Gastrocnemius medialis (tissue), 4 donors: ENCODE data around the gene AGBL1.

Experiments
- POLR2A ChIP-seq, 2 donors: fragments of 450-650 bp; IDR thresholded peaks; one replicate each; pipeline ENCODE4 v1.6.1; 2017; ENCODE audit warnings: antibody characterized with exemption in 2 of 2, mild to moderate bottlenecking in 2 of 2, moderate library complexity in 2 of 2
- TF ChIP-seq, protein P1 (sequence below), 5 experiments: fragments of 450-650 bp in 3 of 5; fragments of 200-600 bp in 2 of 5; sonication (generic) in 2 of 5; IDR thresholded peaks in 4 of 5; conservative IDR thresholded peaks in 1 of 5; 1 replicate in 4 of 5; 2 replicates in 1 of 5; pipeline ENCODE4 v1.5.1; 2016 to 2019; ENCODE audit warnings: antibody characterized with exemption in 5 of 5, mild to moderate bottlenecking in 3 of 5, moderate library complexity in 3 of 5

DNA sequence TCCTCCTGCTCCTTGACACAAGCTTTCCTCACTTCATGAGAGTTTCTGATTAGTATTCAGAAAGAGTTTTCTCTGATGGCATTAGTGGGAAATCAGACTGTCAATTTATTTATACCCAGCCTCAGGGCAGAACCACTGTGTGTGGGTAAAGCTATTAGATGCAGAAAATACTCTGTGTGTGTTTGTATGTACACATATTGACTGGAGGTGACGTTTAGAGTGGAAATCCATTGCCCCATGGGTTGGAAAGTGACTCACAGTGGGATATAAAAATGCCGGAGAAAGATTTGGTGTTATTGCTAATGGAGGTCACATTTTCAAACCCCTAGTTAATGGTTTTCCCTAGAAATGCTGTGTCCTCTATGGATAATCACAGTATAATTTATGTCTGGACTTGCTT is 577.6 kb downstream of the AGBL1 start:
- no peak for TF ChIP-seq POLR2A (IDR thresholded peaks at IDR 0.05)
- TF ChIP-seq, protein P1, sequence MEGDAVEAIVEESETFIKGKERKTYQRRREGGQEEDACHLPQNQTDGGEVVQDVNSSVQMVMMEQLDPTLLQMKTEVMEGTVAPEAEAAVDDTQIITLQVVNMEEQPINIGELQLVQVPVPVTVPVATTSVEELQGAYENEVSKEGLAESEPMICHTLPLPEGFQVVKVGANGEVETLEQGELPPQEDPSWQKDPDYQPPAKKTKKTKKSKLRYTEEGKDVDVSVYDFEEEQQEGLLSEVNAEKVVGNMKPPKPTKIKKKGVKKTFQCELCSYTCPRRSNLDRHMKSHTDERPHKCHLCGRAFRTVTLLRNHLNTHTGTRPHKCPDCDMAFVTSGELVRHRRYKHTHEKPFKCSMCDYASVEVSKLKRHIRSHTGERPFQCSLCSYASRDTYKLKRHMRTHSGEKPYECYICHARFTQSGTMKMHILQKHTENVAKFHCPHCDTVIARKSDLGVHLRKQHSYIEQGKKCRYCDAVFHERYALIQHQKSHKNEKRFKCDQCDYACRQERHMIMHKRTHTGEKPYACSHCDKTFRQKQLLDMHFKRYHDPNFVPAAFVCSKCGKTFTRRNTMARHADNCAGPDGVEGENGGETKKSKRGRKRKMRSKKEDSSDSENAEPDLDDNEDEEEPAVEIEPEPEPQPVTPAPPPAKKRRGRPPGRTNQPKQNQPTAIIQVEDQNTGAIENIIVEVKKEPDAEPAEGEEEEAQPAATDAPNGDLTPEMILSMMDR (IDR thresholded peaks at IDR 0.05 in 4 of 5, conservative IDR thresholded peaks at IDR 0.05 in 1 of 5): no peak
